Neuron (in vitro differentiated cells): Measurements from ENCODE around the gene MYPN.

Source experiments
- H2AFZ ChIP-seq: one replicate; pipeline ENCODE4 v1.6.1; 2013; ENCODE audit warnings: low read depth, mild to moderate bottlenecking, inconsistent platforms, low read length, moderate library complexity
- H3K27me3 ChIP-seq: one replicate; pipeline ENCODE4 v1.6.1; 2013; ENCODE audit warnings: low read length; ENCODE audit not compliant: insufficient read depth
- H3K36me3 ChIP-seq: one replicate; pipeline ENCODE4 v1.6.1; 2013; ENCODE audit warnings: low read length; ENCODE audit not compliant: insufficient read depth
- H3K4me1 ChIP-seq: one replicate; pipeline ENCODE4 v1.6.1; 2013; ENCODE audit warnings: low read length; ENCODE audit not compliant: insufficient read depth
- H3K4me3 ChIP-seq: 2 replicates; pipeline ENCODE4 v1.5.1; 2013; ENCODE audit warnings: mild to moderate bottlenecking, low read length, moderate library complexity
- H3K9me3 ChIP-seq: one replicate; pipeline ENCODE4 v1.6.1; 2013; ENCODE audit warnings: low read length

Gene MYPN

DNA sequence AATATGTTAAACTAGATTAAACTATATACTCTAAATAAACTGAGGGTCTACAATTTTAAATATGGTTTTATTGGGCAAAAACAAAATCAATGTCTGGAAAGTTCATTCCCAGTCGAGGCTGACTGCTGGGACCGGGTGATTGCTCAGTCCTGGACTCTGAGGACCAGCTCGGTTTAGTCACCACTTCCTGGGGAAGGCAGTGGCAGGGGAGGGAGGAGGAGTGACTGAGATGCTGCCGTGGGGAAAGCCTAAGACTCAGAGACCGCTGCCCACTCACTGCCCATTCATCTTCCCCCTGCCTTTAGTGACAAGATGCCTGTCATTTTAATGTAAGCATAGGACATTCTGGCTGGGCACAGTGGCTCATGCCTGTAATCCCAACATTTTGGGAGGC lies 93.7 kb downstream of the MYPN start:
- Histone ChIP-seq H3K4me1 (no peaks in the 10 kb centered on the region), H3K9me3 (no peaks in the 10 kb centered on the region), H3K36me3 (no peaks in the 10 kb centered on the region), H3K27me3 (no peaks in the 10 kb centered on the region), H3K4me3 (no peak overlapping the region), H2AFZ (no peak overlapping the region)

GRCh38 chr10:68208424-68209042 lies 99.2 kb downstream of the MYPN start:
- no peak overlapping the region for H3K4me3 ChIP-seq

DNA sequence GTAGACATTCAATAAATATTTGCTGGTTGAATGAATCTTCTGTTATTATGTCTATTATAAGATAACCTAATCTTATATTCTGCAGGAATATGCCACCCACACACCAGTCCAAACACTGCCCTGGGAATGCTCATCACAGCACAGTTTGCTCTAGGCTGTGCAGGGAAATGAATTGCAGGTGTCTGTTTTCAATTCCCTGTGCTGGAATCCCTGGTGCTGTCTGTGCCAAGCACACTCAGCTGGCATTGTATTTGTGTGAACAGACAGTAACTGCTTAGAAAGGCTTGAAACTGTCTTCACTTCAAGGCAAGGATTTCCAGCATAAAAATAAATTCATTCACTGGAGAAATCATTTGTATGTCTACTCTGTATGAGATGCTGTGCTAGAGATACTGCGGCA lies 102.4 kb downstream of the MYPN start:
- Histone ChIP-seq H3K36me3 (no peaks in the 10 kb centered on the region), H3K4me3 (no peak overlapping the region), H3K9me3 (no peaks in the 10 kb centered on the region), H3K27me3 (no peaks in the 10 kb centered on the region), H3K4me1 (no peaks in the 10 kb centered on the region), H2AFZ (no peak overlapping the region)

More at GRCh38 chr10:68208424-68209042, 99.2 kb downstream of the MYPN start:
- Histone ChIP-seq H3K36me3 (no peaks in the 10 kb centered on the region), H3K27me3 (no peaks in the 10 kb centered on the region), H3K9me3 (no peaks in the 10 kb centered on the region), H2AFZ (no peak overlapping the region), H3K4me1 (no peaks in the 10 kb centered on the region)

- no peak overlapping the region for H2AFZ ChIP-seq
- no peaks in the 10 kb centered on the region for H3K36me3 ChIP-seq
- H3K4me3 ChIP-seq = no peak overlapping the region
- H3K27me3 ChIP-seq = no peaks in the 10 kb centered on the region
- no peaks in the 10 kb centered on the region for H3K4me1 ChIP-seq
- no peaks in the 10 kb centered on the region for H3K9me3 ChIP-seq
These were observed 103.5 kb downstream of the MYPN start for GRCh38 chr10:68212721-68213352.

DNA sequence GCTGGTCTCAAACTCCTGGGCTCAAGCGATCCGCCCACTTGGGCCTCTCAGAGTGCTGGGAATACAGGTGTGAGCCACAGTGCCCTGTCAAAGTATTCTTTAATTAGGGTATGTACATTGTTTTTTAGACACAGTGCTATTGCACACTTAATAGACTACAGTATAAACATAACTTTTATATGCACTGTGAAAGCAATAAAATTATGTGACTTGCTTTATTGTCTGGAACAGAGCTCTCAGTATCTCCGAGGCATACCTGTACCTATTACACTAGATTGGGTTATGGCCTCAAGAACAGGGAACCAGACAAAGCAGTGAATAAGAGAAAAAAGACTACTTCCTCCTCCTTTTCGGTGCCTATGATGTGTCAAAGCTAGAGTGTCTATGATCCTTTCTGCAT lies 109.5 kb downstream of the MYPN start:
- H2AFZ ChIP-seq = no peak overlapping the region
- H3K4me3 ChIP-seq = no peak overlapping the region
- no peaks in the 10 kb centered on the region for H3K36me3 ChIP-seq
- no peaks in the 10 kb centered on the region for H3K4me1 ChIP-seq
- H3K9me3 ChIP-seq = no peaks in the 10 kb centered on the region
- peaks cover under 1% of the 10 kb centered on the region for H3K27me3 ChIP-seq

DNA sequence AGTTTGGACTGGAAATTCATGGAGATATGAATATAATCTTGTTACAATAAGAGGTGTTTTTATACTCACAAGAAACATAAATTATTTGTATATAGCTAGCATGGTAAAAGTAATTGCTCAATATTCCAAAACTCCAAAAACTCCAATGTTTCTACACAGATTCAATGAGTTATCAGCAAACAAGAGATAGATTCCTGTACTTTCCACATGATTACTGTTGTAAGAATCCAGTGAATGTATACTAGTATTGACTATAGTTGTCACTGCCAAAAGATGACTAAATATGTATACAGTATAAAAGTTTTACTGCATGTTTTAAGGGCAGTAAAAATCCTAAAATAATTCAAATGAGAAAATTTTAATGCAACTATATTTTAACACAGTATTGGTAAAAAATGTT lies 111.9 kb downstream of the MYPN start:
- H3K9me3 ChIP-seq = no peaks in the 10 kb centered on the region
- no peaks in the 10 kb centered on the region for H3K4me1 ChIP-seq
- H2AFZ ChIP-seq = no peak overlapping the region
- no peaks in the 10 kb centered on the region for H3K36me3 ChIP-seq
- peaks cover 2% of the 10 kb centered on the region for H3K27me3 ChIP-seq
- H3K4me3 ChIP-seq = no peak overlapping the region

- Histone ChIP-seq H3K4me1 (no peaks in the 10 kb centered on the region), H3K9me3 (no peaks in the 10 kb centered on the region), H2AFZ (no peak overlapping the region)
These were observed 113.1 kb downstream of the MYPN start for GRCh38 chr10:68222391-68222790.

GRCh38 chr10:68223535-68224165 lies 114.4 kb downstream of the MYPN start:
- H3K9me3 ChIP-seq = no peaks in the 10 kb centered on the region
- no peaks in the 10 kb centered on the region for H3K36me3 ChIP-seq
- H3K4me1 ChIP-seq = no peaks in the 10 kb centered on the region
- H3K4me3 ChIP-seq = no peak overlapping the region
- H3K27me3 ChIP-seq = peaks cover 2% of the 10 kb centered on the region
- H2AFZ ChIP-seq = no peak overlapping the region

More at GRCh38 chr10:68222391-68222790, 113.1 kb downstream of the MYPN start:
- Histone ChIP-seq H3K4me3 (no peak overlapping the region), H3K27me3 (peaks cover 2% of the 10 kb centered on the region), H3K36me3 (no peaks in the 10 kb centered on the region)

DNA sequence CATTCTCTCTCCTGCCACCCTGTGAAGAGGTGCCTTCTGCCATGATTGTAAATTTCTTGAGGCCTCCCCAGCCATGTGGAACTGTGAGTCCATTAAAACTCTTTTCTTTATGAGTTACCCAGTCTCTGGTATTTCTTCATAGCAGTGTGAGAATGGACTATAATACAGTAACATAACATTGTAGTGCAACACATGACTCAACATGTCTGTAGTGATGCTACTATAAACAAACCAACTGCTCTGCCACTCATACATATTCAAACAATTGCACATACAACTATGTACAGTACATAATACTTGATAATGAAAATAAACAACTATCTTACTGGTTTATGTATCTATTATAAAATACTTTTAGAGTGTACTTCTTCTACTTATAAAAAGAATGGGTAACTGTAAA lies 115.5 kb downstream of the MYPN start:
- Histone ChIP-seq H3K4me1 (no peaks in the 10 kb centered on the region), H3K4me3 (no peak overlapping the region), H3K36me3 (no peaks in the 10 kb centered on the region), H3K27me3 (peaks cover 4% of the 10 kb centered on the region), H3K9me3 (no peaks in the 10 kb centered on the region), H2AFZ (no peak overlapping the region)

- no peaks in the 10 kb centered on the region for H3K36me3 ChIP-seq
- peaks cover 12% of the 10 kb centered on the region for H3K4me1 ChIP-seq
- no peaks in the 10 kb centered on the region for H3K9me3 ChIP-seq
- H3K27me3 ChIP-seq = peaks cover 2% of the 10 kb centered on the region
- H2AFZ ChIP-seq = peak overlapping the region; percentile 100
- H3K4me3 ChIP-seq = peak overlapping the region; percentile 84
These were observed 121.0 kb downstream of the MYPN start for GRCh38 chr10:68230268-68230667.

- H3K36me3 ChIP-seq = no peaks in the 10 kb centered on the region
- H3K9me3 ChIP-seq = no peaks in the 10 kb centered on the region
- peak overlapping the region; percentile 100 for H2AFZ ChIP-seq
- peaks cover 12% of the 10 kb centered on the region for H3K4me1 ChIP-seq
- H3K4me3 ChIP-seq = peak overlapping the region; percentile 84
- H3K27me3 ChIP-seq = peaks cover 2% of the 10 kb centered on the region
These were observed 122.0 kb downstream of the MYPN start for GRCh38 chr10:68231106-68231816.

DNA sequence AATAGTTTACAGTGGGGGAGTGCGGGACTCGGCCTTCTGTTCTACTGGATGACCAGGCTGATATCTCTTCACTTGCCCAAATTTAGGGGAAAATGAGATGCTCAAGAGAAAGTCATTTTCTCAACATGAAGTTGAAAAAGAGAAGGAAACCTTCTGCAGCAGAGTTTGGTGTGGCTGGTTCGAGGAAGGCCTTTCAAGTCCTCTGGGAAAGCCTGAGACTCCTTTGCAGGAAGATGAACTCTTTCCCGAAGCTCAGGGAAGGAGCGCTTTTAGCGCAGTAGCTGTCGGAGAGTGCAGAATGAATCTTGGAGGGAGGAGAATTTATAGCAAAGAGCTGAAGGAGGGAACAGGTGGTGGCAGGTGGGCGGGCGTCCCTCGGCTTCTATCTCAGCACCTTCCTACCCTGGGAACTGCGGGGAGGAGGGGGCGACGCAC lies 122.5 kb downstream of the MYPN start, which contains the start of gene ATOH7:
Gene ATOH7, minus strand, starts transcription at position 297 of the 435 bp plus-strand sequence. CDS start 436 bp downstream, outside the sequence.
- Histone ChIP-seq H3K4me3 (peak within 1 kb of the TSS; percentile 84), H3K36me3 (no peaks in the 10 kb centered on the region), H3K4me1 (peaks cover 12% of the 10 kb centered on the region), H3K27me3 (peaks cover 2% of the 10 kb centered on the region), H3K9me3 (no peaks in the 10 kb centered on the region), H2AFZ (peak within 1 kb of the TSS; percentile 100)

GRCh38 chr10:68233046-68233445 lies 123.8 kb downstream of the MYPN start:
- Histone ChIP-seq H3K9me3 (no peaks in the 10 kb centered on the region), H3K27me3 (peaks cover 2% of the 10 kb centered on the region), H3K36me3 (no peaks in the 10 kb centered on the region), H3K4me3 (no peak overlapping the region), H2AFZ (no peak overlapping the region), H3K4me1 (peaks cover 12% of the 10 kb centered on the region)
